Medulla oblongata (tissue), 1 donor: ENCODE results near the gene F12.
"Not testable (repeated sequence)": the region's sequence is repeated elsewhere in the genome, so short reads cannot be mapped to it uniquely, and the experiment has no call there.

Source experiments
- DNase-seq: peaks from one replicate; pipeline ENCODE4 v3.0.0-alpha.2; 2015; ENCODE audit errors: extremely low spot score

Gene F12

DNA sequence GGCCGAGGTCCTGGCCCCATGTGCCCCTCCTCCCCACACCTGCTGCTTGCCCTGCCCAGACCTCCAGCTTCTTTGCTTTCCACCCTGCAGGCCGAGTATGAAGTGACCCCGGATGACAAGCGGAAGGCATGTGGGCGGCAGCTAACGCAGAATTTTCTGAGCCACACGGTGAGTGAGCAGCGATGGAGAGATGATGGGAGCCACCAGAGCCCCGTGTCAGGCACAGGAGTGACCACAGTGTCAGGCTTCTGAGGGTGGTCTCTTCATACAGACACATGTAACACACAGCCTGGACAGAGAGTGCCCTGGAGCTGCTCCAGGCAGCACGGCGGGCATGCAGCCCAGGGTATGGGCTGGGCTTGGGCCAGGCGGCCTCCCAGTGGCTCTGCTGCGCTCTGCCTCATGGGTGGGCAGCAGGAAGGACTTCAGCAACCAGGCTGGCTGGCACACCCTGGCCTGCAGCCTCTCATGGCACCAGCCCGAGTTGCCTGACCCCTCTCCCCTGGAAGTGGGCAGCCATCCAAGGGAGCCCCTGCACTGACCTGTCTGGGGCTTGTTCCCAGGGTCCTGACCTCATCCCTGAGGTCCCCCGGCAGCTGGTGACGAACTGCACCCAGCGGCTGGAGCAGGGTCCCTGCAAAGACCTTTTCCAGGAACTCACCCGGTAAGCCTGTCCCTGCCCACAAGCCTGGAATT, 22.9 kb upstream of the F12 start:
- DNase-seq: peak; percentile 51

DNA sequence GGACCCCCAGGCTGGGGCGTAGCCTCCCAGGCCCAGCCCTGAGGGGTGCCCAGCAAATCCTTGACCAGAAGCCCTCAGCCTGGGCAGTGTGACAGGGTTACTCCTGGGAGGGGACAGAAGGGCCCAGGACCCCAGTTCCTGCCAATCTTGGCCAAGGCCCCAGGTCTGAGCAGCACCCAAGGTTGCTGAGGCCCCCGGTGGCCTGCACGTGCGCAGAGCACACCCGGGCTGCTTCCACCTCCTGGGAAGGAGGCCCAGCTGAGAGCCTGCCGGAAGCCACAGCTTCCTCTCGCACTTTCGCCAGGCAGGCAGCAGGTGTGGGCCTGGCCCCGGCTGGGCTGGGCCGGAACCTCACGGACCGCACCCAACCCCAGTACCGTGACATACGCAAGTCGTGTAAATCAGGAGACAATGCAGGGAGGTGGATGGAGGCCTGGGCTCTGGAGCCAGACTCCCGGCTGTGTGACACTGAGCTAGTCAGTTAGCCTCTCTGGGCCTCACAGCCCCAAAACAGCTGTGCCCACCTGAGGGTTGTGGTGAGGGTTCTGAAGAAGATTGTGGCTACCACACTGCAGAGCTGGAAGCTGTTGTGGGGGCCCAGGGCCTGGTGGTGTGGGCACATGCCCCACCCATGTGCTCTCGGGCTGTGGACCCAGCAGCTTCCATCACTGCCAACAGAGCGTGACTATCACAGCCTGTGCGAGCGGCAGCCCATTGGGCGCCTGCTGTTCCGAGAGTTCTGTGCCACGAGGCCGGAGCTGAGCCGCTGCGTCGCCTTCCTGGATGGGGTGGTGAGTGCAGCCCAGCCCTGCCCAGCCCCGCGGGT, 22.2 kb upstream of the F12 start:
- DNase-seq: no peak

DNA sequence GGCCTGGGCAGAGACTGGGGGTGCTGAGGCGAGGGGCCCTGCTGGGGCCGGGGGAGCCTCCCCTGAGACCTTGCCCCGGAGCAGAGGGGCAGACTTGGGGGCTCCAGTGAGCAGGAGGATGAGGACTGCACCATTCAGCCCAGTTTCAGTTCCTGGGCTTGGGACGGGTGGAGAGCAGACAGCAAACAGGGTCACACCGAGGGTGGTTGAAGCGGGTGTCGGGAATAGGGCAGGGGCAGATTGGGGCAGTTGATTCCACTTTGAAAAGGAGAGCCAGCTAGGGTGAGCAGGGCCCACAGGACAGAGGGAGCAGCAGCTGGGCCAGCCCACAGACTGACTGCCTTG, 21.6 kb upstream of the F12 start:
- no peak for DNase-seq

DNA sequence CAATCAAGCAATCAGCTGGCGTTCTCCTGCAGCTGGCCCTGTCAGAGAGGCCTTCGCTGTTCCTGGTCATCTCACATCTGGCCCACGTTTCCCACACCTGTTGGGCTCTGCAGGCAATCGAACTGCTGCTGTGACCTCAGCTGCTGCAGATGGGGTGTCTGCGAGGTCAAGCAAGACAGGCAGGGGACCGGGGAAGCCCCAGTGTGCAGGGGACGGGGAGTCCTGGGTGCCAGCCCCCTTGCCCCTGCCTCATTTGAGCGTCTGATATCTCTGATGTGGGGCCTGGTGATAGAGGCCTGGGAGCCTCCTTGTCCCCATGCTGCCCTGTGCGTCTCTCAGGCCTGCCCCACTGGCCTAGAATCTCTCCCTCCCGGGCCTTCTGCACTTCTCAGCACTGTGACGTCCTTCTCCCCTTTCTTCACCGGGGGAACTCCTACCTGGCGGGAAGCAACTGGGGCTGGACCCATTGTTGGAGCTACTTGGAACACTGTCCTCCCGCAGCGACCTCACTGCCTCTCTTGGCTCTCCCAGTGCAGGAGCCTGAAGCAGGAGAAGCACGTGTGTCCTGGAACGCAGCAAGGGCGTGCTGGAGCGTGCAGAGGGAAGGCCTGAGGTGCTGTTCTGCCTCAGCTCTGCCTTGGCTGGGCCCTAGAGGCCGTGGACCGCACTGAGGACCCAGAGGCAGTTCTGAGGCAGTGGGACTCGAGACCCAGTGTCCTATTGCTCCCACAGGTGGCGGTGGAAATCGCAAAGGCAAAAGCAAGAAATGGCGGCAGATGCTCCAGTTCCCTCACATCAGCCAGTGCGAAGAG, 21.0 kb upstream of the F12 start:
- DNase-seq: no peak

DNA sequence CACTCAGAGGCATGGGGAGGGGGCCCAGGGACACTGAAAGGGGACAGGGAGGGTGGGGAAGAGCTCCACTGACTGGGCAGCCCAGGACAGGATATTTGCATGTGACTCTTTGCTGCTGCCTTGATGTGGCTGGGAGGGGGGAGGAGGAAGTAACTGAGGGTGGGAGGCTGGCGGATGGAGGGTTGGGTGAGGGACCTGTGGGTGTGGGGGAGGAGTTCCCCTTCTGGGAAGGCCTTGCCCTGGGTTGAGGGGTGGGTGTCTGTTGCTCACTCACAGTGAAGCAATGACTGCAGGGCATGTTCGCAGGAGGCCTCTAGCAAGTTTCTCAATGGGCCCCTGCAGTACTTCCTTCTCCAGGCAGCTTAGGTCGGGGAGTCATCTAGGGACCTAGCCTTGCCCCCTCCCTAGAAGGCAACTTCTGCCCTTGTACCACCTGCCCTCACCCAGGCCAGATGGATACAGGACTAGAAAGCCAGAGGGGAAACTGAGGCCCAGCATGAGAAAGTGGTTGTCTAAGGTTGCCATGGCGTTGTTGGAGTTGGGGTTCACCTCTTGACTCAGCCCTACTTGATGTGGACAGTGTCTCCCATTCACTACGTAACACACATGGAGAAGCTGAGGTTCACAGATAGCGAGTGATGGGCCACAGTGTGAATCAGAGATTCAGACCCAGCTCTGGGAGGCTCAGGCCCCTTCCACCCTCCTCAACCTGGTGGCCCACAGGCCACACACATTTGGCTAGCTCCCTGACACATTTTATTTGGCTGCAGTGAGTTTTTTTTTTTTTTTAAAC, 20.1 kb upstream of the F12 start:
- peak; percentile 68 for DNase-seq

DNA sequence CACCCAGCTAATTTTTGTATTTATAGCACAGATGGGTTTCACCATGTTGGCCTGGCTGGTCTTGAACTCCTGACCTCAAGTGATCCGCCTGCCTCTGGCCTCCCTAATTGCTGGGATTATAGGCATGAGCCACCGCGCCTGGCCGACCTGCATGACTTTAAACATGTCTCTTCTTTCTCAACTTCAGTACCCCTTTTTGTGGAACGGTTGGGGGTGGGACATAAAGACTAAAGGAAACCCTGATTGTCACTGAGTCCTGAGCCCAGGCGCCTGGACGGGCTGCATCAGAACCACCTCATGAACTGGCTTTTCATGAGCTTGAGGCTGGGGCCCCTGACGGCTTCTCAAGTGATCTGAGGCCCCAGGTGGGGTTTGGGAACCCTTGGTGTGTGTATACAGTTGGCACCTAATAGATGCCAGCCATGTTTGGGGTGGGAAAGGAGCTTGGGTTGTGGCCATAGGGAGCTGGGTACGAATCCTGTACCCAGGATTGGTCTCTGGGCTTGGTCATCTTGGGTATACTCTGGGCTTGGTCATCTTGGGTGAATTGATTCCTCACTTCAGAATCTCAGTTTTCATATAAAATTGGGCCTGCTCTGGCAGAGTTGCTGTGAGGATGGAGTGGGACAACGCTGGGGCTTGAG, 19.3 kb upstream of the F12 start:
- DNase-seq: no peak

DNA sequence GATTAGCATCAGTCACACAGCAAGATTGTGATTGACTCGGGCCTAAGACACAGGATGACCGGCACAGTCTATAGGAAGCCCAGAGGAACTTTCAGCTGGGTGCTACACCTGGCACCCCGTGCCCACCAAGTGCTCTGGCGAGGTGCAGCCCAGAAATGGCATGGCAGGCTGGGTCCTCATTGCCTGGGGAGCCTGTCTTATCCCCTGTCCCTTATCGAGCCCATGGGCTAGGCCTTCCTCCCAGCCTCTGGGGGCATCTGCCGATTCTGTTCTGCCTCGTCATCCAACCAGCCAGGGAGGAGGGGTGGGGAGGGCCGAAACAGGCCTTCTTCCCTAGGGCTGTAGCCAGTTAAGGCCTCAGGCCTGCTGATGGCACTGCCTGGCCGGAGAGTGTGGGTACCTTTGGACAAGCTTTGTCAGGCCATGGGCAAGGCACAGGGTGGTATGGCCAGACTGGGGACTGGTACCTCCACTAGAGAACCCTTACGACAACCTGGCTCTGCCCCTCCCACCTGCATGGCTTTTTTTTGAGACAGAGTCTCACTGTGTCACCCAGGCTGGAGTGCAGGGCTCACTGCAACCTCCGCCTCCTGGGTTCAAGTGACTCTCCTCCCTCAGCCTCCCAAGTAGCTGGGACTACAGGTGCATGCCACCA, 18.7 kb upstream of the F12 start:
- no peak for DNase-seq

DNA sequence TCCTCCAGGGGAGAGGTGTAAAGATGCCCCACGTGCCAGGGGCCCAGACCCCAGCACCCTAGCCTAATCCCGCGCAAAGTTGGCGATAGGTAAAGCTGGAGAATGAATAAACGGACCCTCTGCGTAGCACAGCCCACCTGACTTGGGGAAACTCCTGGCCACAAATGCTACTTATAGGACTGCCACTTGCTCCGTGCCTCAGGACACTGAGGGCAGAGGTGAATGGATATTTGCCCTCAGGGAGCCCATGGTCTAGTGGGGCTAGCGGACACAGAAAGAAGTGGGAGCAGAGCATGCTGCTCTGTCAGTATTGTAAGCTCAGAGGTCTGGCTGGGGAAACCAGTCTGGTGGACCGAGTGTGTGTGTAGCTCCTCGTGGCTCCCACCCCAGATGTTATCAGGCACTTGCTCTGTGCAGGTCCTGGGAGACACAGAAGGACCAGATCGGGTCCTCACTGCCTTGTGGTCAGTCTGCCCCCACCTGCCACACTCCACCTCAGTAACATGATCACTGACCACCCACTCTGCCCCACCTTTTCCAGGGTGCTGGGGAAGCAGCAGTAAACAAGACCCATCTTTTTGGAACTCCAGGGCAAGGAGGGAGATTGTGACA, 18.0 kb upstream of the F12 start:
- no peak for DNase-seq

DNA sequence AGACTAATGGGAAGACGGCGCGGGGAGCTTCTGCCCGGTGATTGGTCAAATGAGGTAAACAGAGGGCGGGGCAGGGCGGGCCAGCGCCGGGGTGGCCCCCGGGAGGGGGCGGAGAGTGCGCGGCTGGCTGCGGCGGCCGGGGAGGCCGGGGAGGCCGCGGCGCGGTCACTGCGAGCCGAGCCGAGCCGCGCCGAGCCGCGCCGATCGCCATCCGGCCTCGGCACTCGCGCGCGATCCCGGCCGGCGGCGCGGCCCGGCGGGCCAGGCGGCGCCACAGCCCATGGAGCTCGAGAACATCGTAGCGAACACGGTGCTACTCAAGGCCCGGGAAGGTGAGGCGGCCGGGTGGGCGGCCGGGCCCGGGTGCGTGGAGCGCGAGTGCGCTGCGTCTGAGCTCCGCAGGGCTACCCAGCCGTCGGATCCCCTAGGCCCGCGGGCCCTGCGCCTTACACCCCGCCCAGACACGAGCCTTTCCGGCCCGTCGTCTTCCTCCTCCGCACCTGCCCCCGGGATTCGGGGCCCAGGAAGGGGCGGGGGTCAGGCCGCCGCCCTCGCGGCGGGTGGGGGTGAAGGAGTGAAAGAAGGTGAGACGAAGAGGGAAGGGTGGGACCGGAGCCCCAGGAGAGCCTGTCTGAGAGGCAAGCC, 17.3 kb upstream of the F12 start, which contains the start of gene GRK6:
TSS of gene GRK6 (plus strand) at position 111 of the 645 bp plus-strand sequence. CDS start at position 281, 170 bp downstream.
- no peak for DNase-seq

DNA sequence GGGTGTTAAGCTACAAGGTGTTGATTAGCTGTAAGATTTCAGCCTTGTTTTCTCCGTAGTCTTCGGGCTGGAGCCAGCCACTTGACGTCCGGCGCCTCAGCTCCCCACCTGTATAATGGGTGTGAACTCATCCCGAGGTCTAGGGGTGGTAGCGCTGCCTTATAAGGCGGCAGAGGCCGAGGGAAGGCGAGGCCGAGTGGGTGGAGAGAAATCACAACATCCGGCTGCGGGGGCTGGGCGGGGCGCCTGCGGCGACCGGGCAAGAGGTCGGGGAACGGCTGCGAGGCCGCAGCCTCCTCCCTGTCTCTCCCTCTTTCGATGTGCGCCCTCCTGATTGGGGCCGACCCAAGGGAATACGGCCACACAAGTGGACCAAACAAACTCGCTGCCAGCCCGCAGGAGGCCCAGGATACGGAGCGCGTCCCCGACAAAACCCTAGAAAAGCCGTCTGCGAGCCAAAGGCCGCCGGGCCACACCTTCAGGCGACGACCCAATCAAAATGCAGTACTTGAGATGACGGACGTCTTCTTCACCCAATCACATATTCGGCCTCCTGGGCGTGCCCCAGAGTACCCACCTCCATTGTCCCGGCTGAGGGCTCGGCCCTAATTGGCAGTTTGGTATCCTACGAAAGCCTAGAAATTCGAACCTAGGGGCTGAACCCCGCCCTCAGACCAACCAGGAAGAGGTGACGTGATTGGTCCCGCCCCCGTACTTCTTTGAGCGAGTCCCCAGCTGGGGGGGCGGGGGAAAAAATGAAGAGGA, 16.6 kb upstream of the F12 start:
- DNase-seq: peak; percentile 100

DNA sequence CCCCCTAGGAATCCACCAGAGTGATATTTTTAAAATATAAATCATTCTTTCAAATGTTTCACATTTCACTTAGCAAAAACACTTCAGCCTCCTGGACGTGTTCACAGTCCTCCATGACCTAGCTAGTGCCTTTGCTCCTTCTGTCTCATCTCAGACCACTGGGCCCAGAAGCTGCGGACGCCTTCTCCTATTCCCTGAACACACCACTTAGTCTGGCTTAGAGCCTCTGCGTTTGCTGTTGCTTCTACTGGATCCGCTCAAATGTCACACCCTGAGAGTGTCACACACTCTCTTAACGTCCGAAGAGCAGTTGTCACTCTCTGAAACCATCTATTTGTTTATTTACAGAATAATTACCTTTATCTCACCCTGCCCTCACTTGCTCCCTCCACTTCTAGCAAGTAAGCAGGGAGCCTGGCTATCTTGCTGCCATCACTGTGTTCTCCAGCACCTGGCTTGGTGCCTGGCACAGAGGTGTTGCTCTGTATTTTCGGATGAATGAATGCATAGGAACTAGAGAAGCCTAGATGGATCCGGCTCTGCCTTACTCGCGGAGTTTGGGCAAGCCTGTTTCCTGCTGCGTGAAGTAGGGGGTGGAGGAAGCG, 15.9 kb upstream of the F12 start:
- DNase-seq: peak; percentile 36

DNA sequence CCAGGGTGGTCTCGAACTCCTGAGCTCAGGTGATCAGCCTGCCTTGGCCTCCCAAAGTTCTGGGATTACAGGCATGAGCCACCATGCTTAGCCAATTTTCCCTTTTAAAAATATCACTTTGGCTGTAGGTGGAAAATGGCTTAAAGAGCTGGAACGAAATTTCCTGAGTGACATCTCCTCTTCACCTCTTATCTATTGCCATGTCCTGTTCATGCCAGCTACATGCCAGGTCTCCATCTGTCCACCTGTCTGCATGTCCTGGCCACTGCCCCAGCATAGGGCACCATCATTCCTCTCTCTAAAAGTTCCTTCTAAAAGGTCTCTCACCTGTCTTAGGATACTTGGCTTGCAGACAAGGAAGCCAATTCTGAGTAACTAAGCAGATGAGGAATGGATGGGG, 14.3 kb upstream of the F12 start:
- no peak for DNase-seq

DNA sequence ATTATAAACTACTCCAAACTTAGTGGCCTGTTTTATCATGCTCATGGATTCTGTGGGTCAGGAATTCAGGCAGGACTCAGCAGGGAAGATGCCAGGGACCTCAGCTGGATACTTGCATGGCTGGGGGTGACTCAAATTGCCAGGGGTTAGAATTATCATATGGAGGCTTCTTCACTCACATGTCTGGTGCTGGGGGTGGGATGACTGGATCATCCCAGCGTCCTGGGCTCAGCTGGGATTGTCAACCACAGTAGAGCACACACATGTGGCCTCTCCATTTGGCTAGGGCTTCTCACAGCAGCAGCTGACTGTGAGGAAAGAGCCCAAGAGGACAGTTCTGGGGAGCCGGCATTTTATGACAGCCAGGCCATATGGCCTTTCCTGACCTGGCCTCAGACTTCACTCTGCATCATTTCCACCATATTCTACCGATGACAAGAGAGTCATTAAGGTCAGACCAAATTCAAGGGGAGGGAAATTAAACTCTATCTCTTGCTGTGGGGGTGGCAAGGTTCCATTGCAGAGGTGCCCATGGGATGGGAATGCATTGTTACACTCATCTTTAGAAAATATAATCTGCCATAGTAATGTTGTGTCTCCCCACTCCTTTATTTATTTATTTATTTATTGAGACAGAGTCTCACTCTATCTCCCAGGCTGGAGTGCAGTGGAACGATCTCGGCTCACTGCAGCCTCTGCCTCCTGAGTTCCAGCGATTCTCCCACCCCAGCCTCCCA, 11.9 kb upstream of the F12 start:
- DNase-seq: no peak

DNA sequence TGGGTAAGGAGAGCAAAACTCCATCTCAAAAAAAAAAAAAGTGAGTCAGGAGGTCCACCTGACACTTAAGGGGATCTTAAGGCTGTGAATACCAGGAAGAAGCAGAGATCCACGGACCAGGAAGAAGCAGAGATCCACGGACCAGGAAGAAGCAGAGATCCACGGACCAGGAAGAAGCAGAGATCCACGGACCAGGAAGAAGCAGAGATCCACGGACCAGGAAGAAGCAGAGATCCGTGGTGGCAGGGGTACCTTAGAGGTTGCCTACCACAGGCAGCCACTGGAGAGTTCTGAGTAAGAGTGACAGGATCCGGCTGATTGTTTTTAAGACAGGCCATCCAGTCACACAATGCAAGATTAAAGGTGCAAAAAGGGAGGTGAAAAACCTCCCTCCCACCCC, 11.1 kb upstream of the F12 start:
- DNase-seq: not testable (repeated sequence)

DNA sequence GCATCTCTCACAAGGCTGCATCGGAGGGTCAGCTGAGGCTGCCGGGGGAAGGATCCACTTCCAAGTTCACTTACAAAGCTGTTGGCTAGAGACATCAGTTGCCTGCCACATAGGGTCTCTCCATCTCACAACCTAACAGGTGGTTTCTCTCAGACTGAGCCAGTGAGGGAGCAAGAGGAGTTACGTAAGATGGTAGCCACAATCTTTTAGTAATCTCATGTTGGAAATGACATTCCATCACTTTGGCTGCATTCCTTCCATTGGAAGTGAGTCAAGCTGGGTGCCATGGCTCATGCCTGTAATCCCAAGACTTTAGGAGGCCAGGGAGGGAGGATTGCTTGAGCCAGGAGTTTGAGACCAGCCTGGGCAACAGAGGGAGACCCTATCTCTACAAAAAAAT, 9.7 kb upstream of the F12 start:
- DNase-seq: no peak

DNA sequence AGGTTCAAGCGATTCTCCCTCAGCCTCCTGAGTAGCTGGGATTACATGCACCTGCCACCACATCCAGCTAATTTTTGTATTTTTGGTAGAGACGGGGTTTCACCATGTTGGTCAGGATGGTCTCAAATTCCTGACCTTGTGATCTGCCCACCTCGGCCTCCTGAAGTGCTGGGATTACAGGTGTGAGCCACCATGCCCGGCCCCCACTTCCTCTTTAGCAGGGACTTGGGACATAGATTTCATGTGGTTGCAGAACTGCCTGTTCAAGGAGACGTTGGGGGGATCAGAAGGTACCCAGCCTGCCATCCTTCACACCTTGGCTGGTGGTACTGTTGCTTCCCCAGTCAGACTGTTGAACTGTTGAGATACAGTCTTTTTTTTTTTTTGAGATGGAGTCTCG, 7.7 kb upstream of the F12 start:
- DNase-seq: not testable (repeated sequence)

DNA sequence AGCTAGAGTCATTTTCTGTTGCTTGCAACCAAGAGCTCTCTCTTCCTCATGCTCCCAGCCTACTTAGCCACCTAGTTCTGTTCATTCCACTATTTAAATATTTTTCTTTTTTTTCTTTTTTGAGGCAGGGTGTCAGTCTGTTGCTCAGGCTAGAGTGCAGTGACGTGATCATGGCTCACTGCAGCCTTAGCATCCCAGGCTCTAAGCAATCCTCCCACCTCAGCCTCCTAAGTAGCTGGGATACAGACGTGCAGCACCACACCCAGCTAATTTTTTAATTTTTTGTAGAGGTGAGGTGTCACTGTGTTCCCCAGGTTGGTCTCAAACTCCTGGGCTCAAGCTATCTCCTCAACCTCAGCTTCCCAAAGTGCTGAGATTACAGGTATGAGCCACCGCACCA, 5.1 kb upstream of the F12 start:
- no peak for DNase-seq
